Measurements from ENCODE around the gene SUN2.

GRCh38 chr22:38799265-38800002 lies 43.6 kb upstream of the SUN2 start:
- TF ChIP-seq POLR2AphosphoS5 (IDR thresholded peaks at IDR 0.05): no peak
- no peak for TF ChIP-seq CTCF (IDR thresholded peaks at IDR 0.05; ENCODE audit: poor library complexity, severe bottlenecking)
- no peak for TF ChIP-seq TAF1 (IDR thresholded peaks at IDR 0.05; ENCODE audit: low read depth)
- TF ChIP-seq EZH2 (IDR thresholded peaks at IDR 0.05; ENCODE audit: borderline replicate concordance, insufficient read depth, low read length, poor library complexity, severe bottlenecking): no peak
- no peak for TF ChIP-seq RAD21 (conservative IDR thresholded peaks at IDR 0.05)
- no peak for TF ChIP-seq SMC3 (conservative IDR thresholded peaks at IDR 0.05; ENCODE audit: poor library complexity)

Data from neural cell (in vitro differentiated cells).